ENCODE measurements around the gene RGS16.

GRCh38 chr1:182639330-182639729 is 35.1 kb upstream of the RGS16 start:
- TF ChIP-seq, protein P1, sequence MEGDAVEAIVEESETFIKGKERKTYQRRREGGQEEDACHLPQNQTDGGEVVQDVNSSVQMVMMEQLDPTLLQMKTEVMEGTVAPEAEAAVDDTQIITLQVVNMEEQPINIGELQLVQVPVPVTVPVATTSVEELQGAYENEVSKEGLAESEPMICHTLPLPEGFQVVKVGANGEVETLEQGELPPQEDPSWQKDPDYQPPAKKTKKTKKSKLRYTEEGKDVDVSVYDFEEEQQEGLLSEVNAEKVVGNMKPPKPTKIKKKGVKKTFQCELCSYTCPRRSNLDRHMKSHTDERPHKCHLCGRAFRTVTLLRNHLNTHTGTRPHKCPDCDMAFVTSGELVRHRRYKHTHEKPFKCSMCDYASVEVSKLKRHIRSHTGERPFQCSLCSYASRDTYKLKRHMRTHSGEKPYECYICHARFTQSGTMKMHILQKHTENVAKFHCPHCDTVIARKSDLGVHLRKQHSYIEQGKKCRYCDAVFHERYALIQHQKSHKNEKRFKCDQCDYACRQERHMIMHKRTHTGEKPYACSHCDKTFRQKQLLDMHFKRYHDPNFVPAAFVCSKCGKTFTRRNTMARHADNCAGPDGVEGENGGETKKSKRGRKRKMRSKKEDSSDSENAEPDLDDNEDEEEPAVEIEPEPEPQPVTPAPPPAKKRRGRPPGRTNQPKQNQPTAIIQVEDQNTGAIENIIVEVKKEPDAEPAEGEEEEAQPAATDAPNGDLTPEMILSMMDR (IDR thresholded peaks at IDR 0.05 in 4 of 5, conservative IDR thresholded peaks at IDR 0.05 in 1 of 5), result no peak
- TF ChIP-seq POLR2A (IDR thresholded peaks at IDR 0.05), result no peak

Data from gastrocnemius medialis (tissue), 4 donors.